Fibroblast of skin of back (primary cell): Measurements from ENCODE around the gene ADGRF5.

Experiments used
- DNase-seq: peaks from one replicate; pipeline ENCODE4 v3.0.0-alpha.2; 2013

The ADGRF5 gene

DNA sequence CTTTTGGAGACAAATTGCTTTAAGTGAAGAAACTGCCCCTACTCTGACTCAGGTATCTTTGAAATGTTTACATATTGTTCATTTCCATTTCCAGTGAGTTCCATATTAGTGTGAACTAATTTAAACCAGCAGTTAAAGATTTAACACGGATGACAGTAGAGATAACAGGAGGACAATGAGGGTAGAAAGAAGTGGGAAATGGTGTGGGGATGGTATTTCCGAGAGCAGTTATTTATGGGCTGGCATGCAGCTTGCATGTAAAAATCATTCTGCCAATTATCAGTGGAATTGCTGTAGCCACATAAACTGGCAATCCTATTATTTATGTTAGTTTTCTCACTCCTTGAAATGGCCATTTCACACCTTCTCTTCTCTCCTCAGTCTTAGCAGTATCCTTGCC lies 8.6 kb upstream of the ADGRF5 start:
- DNase-seq: no peak

DNA sequence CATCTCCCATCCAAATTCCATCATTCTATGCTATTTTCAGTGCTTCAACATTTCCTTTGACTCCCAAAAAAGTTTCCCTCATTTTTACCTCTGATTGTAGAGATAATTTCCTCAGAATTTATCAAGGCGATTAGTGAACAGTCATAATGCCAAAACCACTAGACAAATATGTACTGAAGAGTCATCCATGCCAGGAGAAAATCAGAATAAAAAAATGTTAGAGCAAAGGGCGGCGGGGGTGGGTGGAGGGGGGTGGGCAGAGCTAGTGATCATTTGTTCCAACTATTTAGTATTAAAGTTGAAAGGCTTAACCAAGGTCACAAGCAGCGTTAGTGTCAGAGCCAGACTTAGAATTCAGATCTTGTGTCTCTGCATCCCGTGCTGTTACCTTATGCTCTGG lies 5.3 kb upstream of the ADGRF5 start:
- peak; percentile 35 for DNase-seq

DNA sequence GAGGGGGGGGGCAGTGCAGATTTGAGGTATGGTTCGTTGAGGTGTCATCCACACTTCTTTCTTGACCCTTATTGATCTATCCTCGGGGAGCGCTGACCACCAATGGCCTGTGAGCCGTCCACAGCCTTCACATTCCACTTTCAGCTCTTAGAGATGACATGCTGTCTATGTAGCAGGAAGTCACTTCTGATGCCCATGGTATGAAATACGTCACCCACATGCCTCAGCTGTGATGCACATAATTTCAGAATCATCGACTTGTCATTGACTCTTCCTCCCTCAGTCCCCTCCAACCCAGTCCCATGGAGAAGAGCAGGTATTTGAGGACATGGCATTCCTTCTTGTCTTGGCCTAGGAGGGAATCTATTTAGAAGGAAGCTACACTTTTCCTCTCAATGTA lies 4.7 kb upstream of the ADGRF5 start:
- DNase-seq: peak; percentile 75

DNA sequence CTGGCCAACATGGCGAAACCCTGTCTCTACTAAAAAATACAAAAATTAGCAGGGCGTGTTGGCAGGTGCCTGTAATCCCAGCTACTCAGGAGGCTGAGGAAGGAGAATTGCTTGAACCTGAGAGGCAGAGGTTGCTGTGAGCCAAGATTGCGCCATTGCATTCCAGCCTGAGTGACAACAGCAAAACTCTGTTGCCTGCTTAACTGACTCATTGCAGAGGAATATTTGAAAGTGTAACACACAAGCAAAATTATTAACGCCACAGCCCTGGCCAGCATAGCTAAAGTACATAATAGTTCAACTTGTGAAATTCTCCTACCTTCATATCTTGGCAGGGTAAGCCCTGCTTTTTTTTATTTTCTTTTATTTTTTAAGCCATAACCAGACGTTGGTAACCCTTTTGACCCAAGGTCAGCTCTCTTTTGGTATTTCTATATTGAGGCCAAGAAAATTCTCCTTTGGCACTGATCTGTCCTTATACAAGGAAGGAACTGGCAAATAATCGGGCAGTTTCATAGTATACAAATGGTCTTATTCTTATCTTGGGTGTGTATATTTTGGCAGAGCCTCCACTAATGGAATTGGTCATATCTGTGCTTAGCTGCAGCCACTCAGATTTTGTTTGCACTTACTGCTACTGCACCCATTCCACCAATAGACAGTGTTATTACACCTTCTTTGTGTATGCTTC lies 4.0 kb upstream of the ADGRF5 start:
- peak; percentile 70 for DNase-seq

DNA sequence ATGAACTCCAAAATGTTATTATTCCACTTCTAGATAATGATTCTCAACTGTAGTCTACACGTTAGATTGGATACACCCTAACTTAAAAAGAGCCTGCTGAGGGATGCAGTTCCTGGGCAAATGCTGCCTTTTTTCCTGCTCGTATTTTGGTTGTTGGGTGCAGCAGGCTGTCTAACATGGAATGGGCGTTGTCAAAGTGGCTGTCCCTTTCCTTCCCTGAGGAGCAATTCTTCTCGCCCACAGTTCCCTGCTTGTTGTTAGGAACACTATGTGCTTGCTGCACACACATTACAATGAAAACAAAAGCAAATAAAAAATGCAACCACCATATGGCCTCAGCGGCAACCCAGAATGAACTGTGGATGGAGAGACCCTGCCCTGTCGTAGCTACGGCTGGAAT lies 1.7 kb upstream of the ADGRF5 start:
- DNase-seq: no peak

DNA sequence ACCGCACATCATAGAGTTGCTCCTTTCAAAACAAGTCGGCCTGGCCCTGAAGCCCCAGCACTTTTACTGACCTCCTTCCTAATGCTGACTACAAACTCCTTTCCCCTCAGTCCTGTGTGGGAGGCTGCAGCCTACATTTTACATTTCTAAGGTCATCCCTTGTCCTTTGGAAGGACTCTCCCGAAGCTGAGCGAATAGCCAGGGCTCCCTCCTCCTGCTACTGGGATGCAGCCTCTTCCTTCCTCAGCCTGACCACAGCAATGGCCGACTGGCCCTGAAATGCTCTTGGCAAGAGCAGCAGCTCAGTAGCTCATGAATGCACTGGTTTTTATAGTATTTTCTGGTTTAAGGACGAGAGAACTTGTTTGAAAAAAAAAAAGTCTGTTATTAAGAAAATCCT lies 679 bp downstream of the ADGRF5 start:
- no peak for DNase-seq

DNA sequence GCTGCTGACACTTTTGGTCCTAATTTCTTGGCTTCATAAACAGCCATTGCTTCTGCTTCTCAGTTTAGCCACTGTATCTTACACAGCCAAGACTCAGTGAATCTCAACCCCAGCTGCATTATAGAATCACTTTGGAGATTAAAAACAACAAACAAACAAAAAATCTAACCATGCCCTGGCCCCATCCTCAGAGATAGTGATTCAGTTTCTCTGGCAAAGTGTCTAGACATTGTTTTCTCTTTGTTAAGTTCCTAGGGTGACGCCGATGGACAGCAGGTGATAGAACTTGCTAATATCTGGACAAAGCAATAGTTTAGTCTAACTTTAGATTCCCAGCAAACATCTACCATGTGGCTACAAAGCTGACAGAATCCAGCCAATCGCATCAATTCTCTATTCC lies 2.9 kb downstream of the ADGRF5 start:
- no peak for DNase-seq

DNA sequence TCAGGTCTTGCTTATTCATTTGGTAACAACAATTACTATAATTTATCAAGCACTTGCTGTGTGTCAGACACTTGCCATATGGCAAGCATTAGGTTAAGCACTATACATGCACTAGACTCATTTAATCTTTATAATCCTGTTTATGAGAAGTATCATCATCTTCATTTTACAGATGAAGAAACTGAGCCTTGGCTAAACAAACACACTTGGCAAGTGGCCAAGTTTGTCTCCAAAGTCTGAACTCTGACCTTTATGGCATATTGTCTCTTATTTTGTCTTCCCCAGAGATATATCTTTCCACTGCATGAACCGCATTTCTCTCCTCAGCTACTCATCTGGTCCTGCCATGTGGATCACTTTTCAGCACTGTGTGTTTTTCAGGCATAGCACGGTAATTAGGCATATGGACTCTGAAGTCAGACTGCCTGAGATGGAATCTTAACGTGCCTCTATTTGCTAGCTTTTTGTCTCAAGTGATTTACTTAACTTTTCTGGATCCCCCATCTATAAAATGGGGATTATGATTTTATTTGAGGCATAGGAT lies 4.7 kb downstream of the ADGRF5 start:
- no peak for DNase-seq

DNA sequence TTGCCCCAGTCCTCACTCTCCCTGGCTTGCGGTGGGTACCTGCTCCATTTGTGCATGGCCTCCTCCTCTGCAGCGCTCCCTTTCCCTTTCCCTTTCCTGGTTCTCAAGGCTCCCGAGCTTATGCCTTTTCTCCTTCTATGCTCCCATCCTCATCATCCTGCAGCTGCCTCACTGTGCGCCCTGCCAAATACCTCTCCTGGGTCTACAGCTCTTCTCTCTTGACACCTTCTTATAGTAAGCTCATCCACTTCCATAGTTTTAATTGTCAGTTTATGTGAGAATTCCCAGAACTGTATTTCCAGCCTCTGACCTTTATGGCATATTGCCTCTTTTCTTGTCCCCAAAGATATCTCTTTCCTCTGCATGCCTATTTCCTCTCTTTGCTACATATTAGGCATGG lies 5.9 kb downstream of the ADGRF5 start:
- no peak for DNase-seq

DNA sequence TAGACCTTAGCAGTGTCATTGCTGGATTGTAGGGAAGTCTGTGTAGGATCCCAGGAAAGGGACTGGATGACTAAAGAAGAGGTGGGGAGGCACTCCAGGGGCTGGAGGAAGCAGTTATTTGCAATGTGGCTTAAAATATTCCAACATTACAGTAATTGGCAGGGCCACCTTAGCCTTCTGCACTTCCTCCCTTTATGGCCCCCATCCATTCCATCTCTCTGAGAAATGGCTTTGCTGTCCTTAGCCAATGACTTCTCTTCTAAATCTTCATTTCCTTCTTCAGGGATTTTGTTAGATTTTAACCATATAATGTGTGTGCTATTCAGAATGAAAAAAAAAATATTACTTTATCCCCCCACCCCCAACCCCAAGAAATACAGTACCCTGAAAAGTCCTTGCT lies 6.4 kb downstream of the ADGRF5 start:
- no peak for DNase-seq

DNA sequence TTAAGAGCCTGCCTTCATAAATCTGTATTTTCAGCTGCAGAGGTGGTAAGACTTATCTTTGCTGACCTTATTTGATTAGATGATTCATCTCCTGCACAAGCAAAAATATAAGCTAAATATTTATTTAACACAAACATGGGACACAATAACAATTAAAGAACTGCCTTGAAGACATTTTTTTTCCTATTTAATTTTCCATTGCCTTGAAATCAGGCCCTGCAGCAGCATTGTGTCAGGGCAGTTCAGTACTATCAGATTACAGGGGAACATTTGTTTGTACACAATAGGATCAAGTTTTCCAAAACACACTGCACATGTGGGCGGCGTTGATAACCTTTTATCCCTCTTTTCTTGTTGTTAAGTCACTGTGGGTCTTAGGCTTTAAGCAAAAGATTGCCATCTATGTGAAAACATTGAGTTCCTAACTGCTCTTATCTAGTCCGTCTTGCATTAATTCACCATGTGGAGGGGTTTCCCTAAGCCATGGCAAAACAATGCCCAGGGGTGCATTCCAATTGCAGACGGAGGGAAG lies 7.4 kb downstream of the ADGRF5 start:
- no peak for DNase-seq

DNA sequence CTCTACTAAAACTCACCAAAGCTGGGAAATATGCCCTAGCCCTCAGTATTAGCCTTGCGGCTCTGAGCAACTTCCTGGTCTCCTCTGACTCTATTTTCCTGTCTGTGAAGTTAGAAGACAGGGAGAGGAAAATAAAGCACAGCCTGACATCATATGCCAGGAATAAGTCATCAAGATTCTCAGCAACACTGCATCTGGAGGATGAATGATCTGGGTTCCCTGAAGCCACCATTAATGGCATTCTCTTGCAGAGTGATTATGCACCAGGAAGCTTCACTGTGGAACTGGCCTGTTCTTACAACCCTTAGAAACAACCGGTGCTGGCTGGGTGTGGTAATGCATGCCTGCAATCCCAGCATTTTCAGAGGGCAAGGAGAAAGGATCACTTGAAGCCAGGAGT lies 12.4 kb downstream of the ADGRF5 start:
- DNase-seq: no peak

DNA sequence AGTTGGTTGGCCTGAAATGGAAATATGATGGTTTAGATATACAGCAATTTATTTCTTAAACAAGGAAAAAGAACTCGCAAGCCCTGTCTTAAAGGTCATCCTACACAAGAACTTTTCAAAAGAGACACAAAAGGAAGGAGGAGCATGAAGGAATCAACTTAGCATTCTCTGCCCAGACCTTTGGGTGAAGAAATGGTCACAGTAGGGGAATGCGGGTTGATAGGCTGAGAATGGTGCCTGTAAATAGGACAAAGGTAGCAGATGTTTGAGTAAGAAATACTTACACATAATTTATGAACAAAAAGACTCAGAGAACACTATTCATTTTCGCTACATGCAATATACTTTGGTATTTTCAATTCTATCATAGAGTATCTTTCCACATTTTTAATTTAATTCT lies 15.0 kb downstream of the ADGRF5 start:
- no peak for DNase-seq

DNA sequence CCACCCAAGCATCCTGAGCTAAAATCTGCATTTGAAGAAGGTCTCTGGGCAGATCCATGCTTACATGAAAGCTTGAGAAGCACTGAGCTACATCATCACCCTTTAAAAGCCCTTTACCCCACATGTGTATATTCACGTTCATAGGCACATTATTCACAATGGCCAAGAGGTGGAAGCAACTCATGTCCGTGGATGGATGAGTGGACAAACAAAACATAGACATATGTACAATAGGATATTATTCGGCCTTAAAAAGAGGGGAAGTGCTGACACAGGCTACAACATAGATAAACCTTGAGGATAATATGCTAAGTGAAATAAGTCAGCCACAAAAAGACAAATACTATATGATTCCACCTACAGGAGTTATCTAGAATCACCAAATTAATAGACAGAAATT lies 17.6 kb downstream of the ADGRF5 start:
- DNase-seq: no peak

DNA sequence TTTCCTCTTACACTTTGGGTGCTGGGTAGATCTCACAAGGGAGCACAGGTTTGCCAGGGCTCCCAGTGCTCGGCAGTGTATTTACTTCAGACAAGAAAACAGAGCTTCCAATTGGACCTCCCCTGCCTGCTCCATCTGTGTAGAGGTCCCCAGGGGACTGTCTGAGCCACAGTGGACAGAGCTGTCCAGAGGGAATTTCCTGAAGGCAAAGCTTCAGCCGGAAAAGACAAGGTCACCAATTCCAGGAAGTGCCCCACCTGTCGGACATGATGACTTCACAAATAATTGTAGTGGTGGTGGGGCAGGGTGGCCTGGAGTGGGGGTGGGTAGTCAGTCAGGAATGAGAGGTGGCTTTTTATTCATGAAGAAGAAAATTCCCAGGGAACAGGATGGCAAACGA lies 18.6 kb downstream of the ADGRF5 start:
- no peak for DNase-seq

DNA sequence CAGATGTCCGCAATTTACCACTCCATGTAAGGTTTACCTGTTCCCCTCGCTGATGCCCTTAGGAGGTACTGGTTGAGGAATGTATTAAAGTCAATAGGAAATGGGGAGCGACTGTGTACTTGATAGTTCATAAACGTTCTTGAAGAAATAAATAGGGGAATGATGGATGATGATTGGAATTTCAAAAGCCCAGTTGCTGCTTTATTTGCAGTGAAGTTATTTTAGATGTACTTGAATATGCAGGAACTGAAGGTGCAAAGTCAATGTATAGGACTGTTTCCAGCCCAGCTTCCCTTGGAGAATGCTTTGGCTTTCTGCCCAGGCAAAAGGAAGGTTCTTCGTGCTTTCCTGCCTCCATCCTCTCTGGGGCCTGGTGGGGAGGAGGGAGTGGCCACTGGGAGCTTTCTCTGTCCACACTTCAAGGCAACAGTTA lies 19.8 kb downstream of the ADGRF5 start:
- peak; percentile 14 for DNase-seq

DNA sequence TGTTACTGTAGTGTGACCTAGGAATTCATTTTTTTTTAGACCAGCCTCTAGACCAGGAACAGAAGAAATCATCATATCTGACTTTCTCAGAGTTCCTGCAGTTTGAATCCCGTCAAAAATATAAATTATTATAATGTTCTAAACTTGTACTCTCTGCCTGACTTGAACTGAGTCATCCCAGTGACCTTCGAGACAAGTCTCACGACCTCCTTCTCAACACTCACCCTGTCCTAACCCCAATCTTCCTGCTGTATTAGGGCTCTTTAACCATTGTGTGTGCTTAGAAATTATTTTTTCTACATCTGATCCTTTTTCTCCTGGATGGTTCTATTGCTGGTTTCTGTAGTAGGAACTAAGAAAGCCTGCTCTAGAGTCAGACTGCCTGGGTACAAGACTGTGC lies 21.5 kb downstream of the ADGRF5 start:
- no peak for DNase-seq

DNA sequence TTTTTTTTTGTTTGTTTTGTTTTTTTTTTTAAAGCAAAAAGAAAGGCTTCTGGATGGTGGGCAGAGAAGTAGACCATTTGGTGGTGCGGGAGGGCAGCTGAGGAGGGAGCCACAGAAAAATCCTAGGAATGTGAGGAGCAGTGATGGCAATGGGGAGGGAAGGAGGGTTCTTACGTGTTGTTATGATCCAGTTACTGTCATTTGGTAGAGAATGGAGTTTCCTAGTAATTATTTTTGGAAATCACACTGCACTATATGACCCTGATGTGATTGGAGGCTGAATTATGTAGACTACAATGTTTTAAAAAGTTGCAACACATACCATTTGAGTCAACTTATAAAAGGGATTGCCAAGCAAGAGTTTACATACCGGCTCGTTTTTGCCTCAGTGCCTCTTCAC lies 22.1 kb downstream of the ADGRF5 start:
- no peak for DNase-seq

DNA sequence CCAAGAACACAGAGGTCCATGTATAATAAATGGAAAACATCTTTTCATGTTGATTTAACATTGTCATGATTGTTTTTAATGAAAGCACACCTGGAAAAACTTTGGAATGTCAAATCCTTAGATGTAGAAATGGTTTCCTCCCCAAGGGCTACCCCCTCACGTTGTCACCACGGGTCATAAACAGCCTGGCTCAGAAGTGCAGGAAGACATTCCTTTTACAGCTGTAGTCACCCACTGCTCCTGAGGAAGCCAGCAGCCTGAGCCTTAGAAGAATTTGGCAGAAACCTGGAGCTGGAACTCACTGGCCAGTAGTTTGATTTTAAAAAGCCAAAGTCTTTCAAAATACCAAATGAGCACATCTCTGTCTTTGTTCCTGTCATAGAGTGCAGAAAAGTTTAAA lies 23.7 kb downstream of the ADGRF5 start:
- DNase-seq: no peak

DNA sequence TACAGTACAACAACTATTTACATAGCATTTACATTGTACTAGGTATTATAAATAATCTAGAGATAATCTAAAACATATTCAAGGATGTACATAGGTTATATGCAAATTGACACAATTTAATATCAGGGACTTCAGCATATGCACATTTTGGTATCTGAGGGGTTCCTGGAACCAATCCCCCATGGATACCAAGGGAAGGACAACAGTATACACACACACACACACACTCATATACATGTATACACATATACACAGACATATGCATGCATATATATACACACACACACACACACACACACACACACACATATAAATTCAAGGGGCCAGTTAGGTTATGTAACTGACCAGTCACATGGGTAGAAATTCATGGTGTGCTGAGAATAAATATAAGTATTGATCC lies 24.9 kb downstream of the ADGRF5 start:
- DNase-seq: no peak

DNA sequence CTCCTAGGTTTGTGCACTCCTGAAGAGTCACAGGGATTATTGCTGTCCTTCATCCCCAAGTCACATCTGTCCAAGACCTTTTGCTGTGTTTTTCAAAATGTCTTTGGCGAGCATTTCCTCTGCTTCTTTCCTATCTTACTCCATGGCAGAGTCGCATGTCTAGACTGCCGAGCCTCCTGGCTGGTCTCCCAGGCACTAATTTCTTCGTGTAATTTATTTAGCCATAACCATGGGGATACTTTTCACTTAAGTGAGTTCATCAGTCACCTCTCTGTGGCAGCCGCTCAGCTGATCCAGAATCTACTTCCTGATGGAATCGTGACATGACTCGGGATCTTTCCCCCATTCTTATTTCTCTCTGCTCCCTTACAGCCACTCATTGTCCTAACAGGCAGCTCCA lies 25.8 kb downstream of the ADGRF5 start:
- DNase-seq: no peak

DNA sequence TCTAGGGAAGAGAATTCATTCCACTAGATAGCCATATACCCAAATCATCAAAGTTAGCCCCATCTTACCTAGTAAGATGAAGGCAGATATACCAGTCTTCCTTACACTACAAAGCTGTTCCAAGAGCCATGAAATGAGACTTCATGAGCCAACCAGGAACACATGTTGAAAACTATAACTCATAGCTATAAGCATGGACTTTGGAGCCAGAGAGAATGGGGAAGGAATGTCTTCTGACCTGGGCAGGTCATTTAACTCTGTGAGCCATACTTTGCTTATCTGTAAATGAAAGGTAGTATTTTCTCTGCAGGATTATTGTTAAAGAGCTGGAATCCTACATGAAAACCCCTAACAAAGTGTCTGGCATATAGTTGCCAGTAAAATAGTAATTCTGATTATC lies 27.3 kb downstream of the ADGRF5 start:
- no peak for DNase-seq

DNA sequence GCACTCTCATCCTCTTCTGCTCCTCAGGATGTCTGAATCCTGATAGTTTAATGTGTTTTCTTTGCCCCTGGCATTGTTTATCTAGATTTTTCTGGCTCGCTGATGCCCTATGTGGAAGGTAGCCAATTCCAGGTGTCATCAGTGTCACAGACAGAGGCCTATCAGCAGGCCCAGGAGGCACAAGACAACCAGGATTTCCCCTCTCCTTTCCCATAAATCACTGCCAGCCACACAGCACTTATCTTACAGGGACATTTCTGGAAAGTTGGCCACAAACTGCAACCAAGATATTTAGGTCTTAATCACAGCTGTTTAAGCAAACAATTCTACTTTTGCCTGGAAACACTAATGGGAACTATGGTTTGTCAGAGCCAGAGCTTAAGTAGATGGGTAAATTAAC lies 28.1 kb downstream of the ADGRF5 start:
- DNase-seq: no peak

DNA sequence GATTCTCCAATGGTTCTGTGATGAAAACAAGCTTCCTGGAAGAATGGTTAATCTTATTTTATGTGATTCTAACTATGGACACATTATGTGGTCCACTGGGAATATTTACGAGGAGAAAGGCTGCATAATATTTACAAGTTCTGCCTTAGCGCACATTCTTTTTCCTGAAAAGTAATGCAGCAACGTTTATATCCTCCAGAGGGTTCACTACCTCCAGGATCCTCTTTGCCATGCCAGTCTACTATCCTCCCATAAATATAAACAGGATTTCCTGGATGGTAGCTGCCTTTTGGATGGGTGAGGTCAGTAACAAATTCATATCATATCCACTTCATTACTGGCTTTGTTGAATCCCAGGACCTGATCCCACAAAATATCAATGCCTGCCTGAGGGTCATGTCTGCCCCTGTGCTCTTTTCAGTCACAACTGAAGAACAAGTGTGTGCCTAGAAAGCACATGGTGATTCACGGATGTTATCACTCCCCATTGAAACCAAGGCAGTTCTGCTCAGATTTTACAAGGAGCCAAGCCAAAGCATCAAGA lies 30.4 kb downstream of the ADGRF5 start:
- no peak for DNase-seq

DNA sequence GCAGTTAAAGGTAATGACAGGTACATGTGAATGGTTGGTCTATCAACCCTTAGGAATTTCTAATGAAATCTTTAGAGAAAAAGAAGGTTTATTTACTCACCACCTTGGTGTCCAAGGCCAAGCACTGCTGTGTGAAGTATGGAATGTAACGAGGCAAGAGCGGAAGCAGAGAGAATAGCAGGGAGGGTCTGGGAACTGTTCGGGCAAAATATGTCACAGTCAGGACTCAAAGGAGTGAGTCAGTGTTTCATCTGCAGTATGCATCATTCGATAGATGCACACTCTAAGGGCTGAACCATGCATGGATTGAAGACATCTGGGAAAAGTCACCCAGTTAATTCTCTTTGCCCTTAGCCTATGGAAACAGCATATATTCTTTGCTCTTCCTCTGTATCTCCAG lies 33.2 kb downstream of the ADGRF5 start:
- peak; percentile 31 for DNase-seq
